GM12878 (cell line): ENCODE measurements around the gene STXBP2. TPM values are rescaled to one million over a fixed set of nuclear protein-coding genes. Genes with fewer than 3 reads are reported as not detected.

Experiments
- BCL3 ChIP-seq: IDR thresholded peaks from 2 replicates; pipeline ENCODE4 v1.6.1; 2011; ENCODE audit warnings: borderline replicate concordance, low read depth, mild to moderate bottlenecking, moderate library complexity, low read length; ENCODE audit not compliant: insufficient read depth, poor library complexity, severe bottlenecking
- CREB1 ChIP-seq: IDR thresholded peaks from 2 replicates; pipeline ENCODE4 v1.6.1; 2012; ENCODE audit warnings: low read depth, mild to moderate bottlenecking, inconsistent platforms
- CUX1 ChIP-seq: IDR thresholded peaks from 2 replicates; pipeline ENCODE4 v1.6.1; 2012; ENCODE audit warnings: improper control_type of control experiment, low read depth, low read length; ENCODE audit not compliant: insufficient replicate concordance
- E2F8 ChIP-seq: fragments of 450-650 bp; IDR thresholded peaks from 2 replicates; pipeline ENCODE4 v1.6.1; 2018; ENCODE audit warnings: mild to moderate bottlenecking, low read depth, moderate library complexity; ENCODE audit not compliant: partially characterized antibody
- ETV6 ChIP-seq, 2 experiments: fragments of 450-650 bp in 1 of 2; IDR thresholded peaks in 1 of 2; conservative IDR thresholded peaks in 1 of 2; 2 replicates each; pipeline ENCODE4 v1.6.1; 2014; ENCODE audit warnings: antibody characterized with exemption in 1 of 2, borderline replicate concordance in 1 of 2, low read depth in 1 of 2, mild to moderate bottlenecking in 1 of 2, moderate library complexity in 1 of 2
- FOS ChIP-seq: IDR thresholded peaks from 3 replicates; pipeline ENCODE4 v1.6.1; 2011; ENCODE audit warnings: borderline replicate concordance; ENCODE audit not compliant: insufficient read length; ENCODE audit errors: extremely low read depth
- FOXM1 ChIP-seq: IDR thresholded peaks from 2 replicates; pipeline ENCODE4 v1.6.1; 2012; ENCODE audit warnings: low read depth, mild to moderate bottlenecking, inconsistent platforms, low read length, moderate library complexity
- JUNB ChIP-seq: IDR thresholded peaks from 2 replicates; pipeline ENCODE4 v1.6.1; 2016; ENCODE audit warnings: antibody characterized with exemption, mild to moderate bottlenecking
- NKRF ChIP-seq: fragments of 450-650 bp; conservative IDR thresholded peaks from 2 replicates; pipeline ENCODE4 v1.6.1; 2017; ENCODE audit warnings: mild to moderate bottlenecking, moderate library complexity
- POLR2AphosphoS2 ChIP-seq: IDR thresholded peaks from 2 replicates; pipeline ENCODE4 v1.6.1; 2011; ENCODE audit warnings: low read depth, mild to moderate bottlenecking, low read length, improper control_type of control experiment, moderate library complexity
- polyA plus RNA-seq, 11 experiments: library from polyadenylated mRNA; depleted of rRNA in 4 of 11; unstranded in 6 of 11; stranded (reverse) in 5 of 11; fragments of >200 nt; fragmentation: Nextera tagmentation in 4 of 11; fragmentation: Illumina TruSeq in 1 of 11; extraction: Ambion mirVana in 4 of 11; extraction: Trizol in 1 of 11; gene quantifications; 1 replicate in 1 of 11; 2 replicates in 10 of 11; pipeline versions ENCODE4 v1.2.1 to v1.2.3, GENCODE V29; 2011 to 2016; ENCODE audit warnings: inconsistent platforms in 2 of 11, missing spikeins in 2 of 11, low read depth in 1 of 11
- total RNA-seq, 4 experiments: library from RNA; depleted of rRNA in 3 of 4; stranded (reverse); fragments of >200 nt in 3 of 4; fragmentation: Illumina TruSeq in 1 of 4; extraction: Trizol in 1 of 4; gene quantifications; 2 replicates each; pipeline versions ENCODE4 v1.2.1 to v1.2.3, GENCODE V29; 2013 to 2021

Gene STXBP2
- total and polyA plus RNA-seq, 10 of the 15 experiments (the other 5 are each of a cell fraction or from before 2014, with no cell fraction given), result 2.6 to 111 (median 61.4) TPM

GRCh38 chr19:7694499-7694898, 57.6 kb downstream of the STXBP2 start (continued):
- no peak; the same call in 1 of the 2 replicates for TF ChIP-seq FOXM1
- 0 out of 2 replicates have a peak, but pooled peaks have one; percentile 48 for TF ChIP-seq CREB1
- TF ChIP-seq ETV6 (conservative IDR thresholded peaks at IDR 0.05 in 1 of 2, IDR thresholded peaks at IDR 0.05 in 1 of 2; ENCODE audit: borderline replicate concordance in 1 of 2, low read depth in 1 of 2), result no peak
- TF ChIP-seq POLR2AphosphoS2, result no peak
- TF ChIP-seq NKRF, result no peak
- no peak for TF ChIP-seq BCL3
- no peak for TF ChIP-seq JUNB
- no peak for TF ChIP-seq E2F8
- TF ChIP-seq FOS, result no peak
- no peak for TF ChIP-seq CUX1
